Pulmonary artery endothelial cell (primary cell): Measurements from ENCODE around the gene CHCHD4. TPM values are rescaled to one million over a fixed set of nuclear protein-coding genes. Genes with fewer than 3 reads are reported as not detected.

ENCODE experiments used
- DNase-seq: peaks from one replicate; pipeline ENCODE4 v3.0.0-alpha.2; 2011; ENCODE audit warnings: low read depth, low spot score
- total RNA-seq: library from RNA; depleted of rRNA; stranded (reverse); fragments of >200 nt; gene quantifications from 2 replicates; pipeline ENCODE4 v1.2.3, GENCODE V29; 2014

CHCHD4 gene
- total RNA-seq, 1 donor from 2014 or later: 17.9 TPM

- no peak for DNase-seq
Measured at GRCh38 chr3:14150078-14150477, 25.4 kb upstream of the CHCHD4 start.

GRCh38 chr3:14148041-14148985, 23.6 kb upstream of the CHCHD4 start:
- no peak for DNase-seq

GRCh38 chr3:14147617-14148016, 22.9 kb upstream of the CHCHD4 start:
- DNase-seq: no peak

- DNase-seq: no peak
Measured at GRCh38 chr3:14147066-14147435, 22.4 kb upstream of the CHCHD4 start.

- no peak for DNase-seq
Measured at GRCh38 chr3:14146381-14147065, 21.9 kb upstream of the CHCHD4 start.

- DNase-seq: no peak
Measured at GRCh38 chr3:14145670-14146380, 21.2 kb upstream of the CHCHD4 start.

GRCh38 chr3:14145236-14145635, 20.6 kb upstream of the CHCHD4 start:
- no peak for DNase-seq

- peak; percentile 99 for DNase-seq
Measured at GRCh38 chr3:14144423-14145075, 19.9 kb upstream of the CHCHD4 start.

- peak; percentile 87 for DNase-seq
Measured at GRCh38 chr3:14143271-14144225, 18.9 kb upstream of the CHCHD4 start.

- DNase-seq: no peak
Measured at GRCh38 chr3:14142567-14143270, 18.0 kb upstream of the CHCHD4 start.

GRCh38 chr3:14141602-14142341, 17.1 kb upstream of the CHCHD4 start:
- DNase-seq: no peak

GRCh38 chr3:14141144-14141543, 16.5 kb upstream of the CHCHD4 start:
- DNase-seq: no peak

GRCh38 chr3:14140668-14141067, 16.0 kb upstream of the CHCHD4 start:
- DNase-seq: no peak

GRCh38 chr3:14139771-14140170, 15.1 kb upstream of the CHCHD4 start:
- no peak for DNase-seq

GRCh38 chr3:14138878-14139655, 14.4 kb upstream of the CHCHD4 start:
- DNase-seq: no peak

- no peak for DNase-seq
Measured at GRCh38 chr3:14138109-14138877, 13.6 kb upstream of the CHCHD4 start.

GRCh38 chr3:14137445-14137844, 12.8 kb upstream of the CHCHD4 start:
- DNase-seq: no peak
